HK-2 (cell line): ENCODE results near the gene PHACTR4.
"Not testable (repeated sequence)": the region's sequence is repeated elsewhere in the genome, so short reads cannot be mapped to it uniquely, and the experiment has no call there.

ENCODE experiments used
- DNase-seq: peaks from one replicate; pipeline ENCODE4 v3.0.0-alpha.2; 2018; ENCODE audit not compliant: unreplicated experiment

PHACTR4 gene

GRCh38 chr1:28370239-28371009 is 884 bp downstream of the PHACTR4 start:
- peak; percentile 44 for DNase-seq

GRCh38 chr1:28371010-28371377 is 1.5 kb downstream of the PHACTR4 start:
- no peak for DNase-seq

GRCh38 chr1:28373450-28373849 is 3.9 kb downstream of the PHACTR4 start:
- not testable (repeated sequence) for DNase-seq

GRCh38 chr1:28374297-28374696 is 4.8 kb downstream of the PHACTR4 start:
- DNase-seq = no peak

GRCh38 chr1:28375598-28375997 is 6.1 kb downstream of the PHACTR4 start:
- not testable (repeated sequence) for DNase-seq

- not testable (repeated sequence) for DNase-seq
Measured at GRCh38 chr1:28376195-28376594, 6.7 kb downstream of the PHACTR4 start.

GRCh38 chr1:28378906-28379305 is 9.4 kb downstream of the PHACTR4 start:
- DNase-seq = no peak

- DNase-seq = no peak
Measured at GRCh38 chr1:28380394-28380793, 10.9 kb downstream of the PHACTR4 start.

- DNase-seq = not testable (repeated sequence)
Measured at GRCh38 chr1:28383785-28384184, 14.2 kb downstream of the PHACTR4 start.

- DNase-seq = no peak
Measured at GRCh38 chr1:28392027-28392652, 22.6 kb downstream of the PHACTR4 start.

GRCh38 chr1:28394136-28394535 is 24.6 kb downstream of the PHACTR4 start:
- DNase-seq = no peak

GRCh38 chr1:28395181-28395580 is 25.6 kb downstream of the PHACTR4 start:
- DNase-seq = no peak

- DNase-seq = no peak
Measured at GRCh38 chr1:28401760-28402159, 32.2 kb downstream of the PHACTR4 start.

- no peak for DNase-seq
Measured at GRCh38 chr1:28409090-28409489, 39.5 kb downstream of the PHACTR4 start.

- DNase-seq = no peak
Measured at GRCh38 chr1:28411656-28412055, 42.1 kb downstream of the PHACTR4 start.

- no peak for DNase-seq
Measured at GRCh38 chr1:28412731-28413130, 43.2 kb downstream of the PHACTR4 start.

- DNase-seq = no peak
Measured at GRCh38 chr1:28416509-28417194, 47.1 kb downstream of the PHACTR4 start.

- peak; percentile 67 for DNase-seq
Measured at GRCh38 chr1:28417441-28417922, 47.9 kb downstream of the PHACTR4 start.

- DNase-seq = no peak
Measured at GRCh38 chr1:28417926-28418637, 48.5 kb downstream of the PHACTR4 start.

GRCh38 chr1:28421744-28422143 is 52.2 kb downstream of the PHACTR4 start:
- DNase-seq = no peak

- DNase-seq = no peak
Measured at GRCh38 chr1:28426831-28427230, 57.3 kb downstream of the PHACTR4 start.

GRCh38 chr1:28428012-28428411 is 58.5 kb downstream of the PHACTR4 start:
- no peak for DNase-seq
